Measurements from ENCODE around the gene PMF1. TPM values are rescaled to one million over a fixed set of nuclear protein-coding genes. Genes with fewer than 3 reads are reported as not detected.

Gene PMF1
- total and polyA plus RNA-seq, 2 of the 13 experiments (the other 11 are each of a cell fraction or from before 2014, with no cell fraction given): 72.5 to 89.0 TPM

- TF ChIP-seq, protein P1, sequence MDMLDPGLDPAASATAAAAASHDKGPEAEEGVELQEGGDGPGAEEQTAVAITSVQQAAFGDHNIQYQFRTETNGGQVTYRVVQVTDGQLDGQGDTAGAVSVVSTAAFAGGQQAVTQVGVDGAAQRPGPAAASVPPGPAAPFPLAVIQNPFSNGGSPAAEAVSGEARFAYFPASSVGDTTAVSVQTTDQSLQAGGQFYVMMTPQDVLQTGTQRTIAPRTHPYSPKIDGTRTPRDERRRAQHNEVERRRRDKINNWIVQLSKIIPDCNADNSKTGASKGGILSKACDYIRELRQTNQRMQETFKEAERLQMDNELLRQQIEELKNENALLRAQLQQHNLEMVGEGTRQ (IDR thresholded peaks at IDR 0.05; ENCODE audit: low read depth, low read length): peak; percentile 75
- TF ChIP-seq, protein P1 (CRISPR knock-in tag; IDR thresholded peaks at IDR 0.05; ENCODE audit: borderline replicate concordance): no peak
- TF ChIP-seq, protein P2, sequence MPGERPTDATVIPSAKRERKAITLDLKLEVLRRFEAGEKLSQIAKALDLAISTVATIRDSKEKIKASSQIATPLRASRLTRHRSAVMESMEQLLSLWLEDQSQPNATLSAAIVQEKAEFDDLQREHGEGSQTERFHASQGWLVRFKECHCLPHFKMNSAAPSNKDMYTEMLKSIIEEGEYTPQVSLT (CRISPR knock-in tag; IDR thresholded peaks at IDR 0.05; ENCODE audit: borderline replicate concordance, low read depth): no peak
- TF ChIP-seq SNRNP70 (IDR thresholded peaks at IDR 0.05; ENCODE audit: low read depth, low read length) (no peak), KDM6A (CRISPR knock-in tag; IDR thresholded peaks at IDR 0.05; ENCODE audit: low read depth) (no peak), KDM5A (IDR thresholded peaks at IDR 0.05; ENCODE audit: borderline replicate concordance, low read length) (peak; percentile 62; the same call in 1 of the 2 replicates), POGK (CRISPR knock-in tag; conservative IDR thresholded peaks at IDR 0.05) (0 out of 2 replicates have a peak, but pooled peaks have one; percentile 7), ZNF274 (CRISPR knock-in tag; IDR thresholded peaks at IDR 0.05) (0 out of 2 replicates have a peak, but pooled peaks have one; percentile 24), TCF7L2 (IDR thresholded peaks at IDR 0.05; ENCODE audit: low read depth, low read length) (no peak), GATAD1 (CRISPR knock-in tag; IDR thresholded peaks at IDR 0.05) (no peak), RARA (CRISPR knock-in tag; IDR thresholded peaks at IDR 0.05) (no peak), ZNF800 (CRISPR knock-in tag; IDR thresholded peaks at IDR 0.05) (no peak), ZNF687 (CRISPR knock-in tag; IDR thresholded peaks at IDR 0.05) (peak; percentile 39; the same call in 1 of the 2 replicates), CENPT (CRISPR knock-in tag; IDR thresholded peaks at IDR 0.05; ENCODE audit: low read depth) (no peak), ZNF549 (CRISPR knock-in tag; IDR thresholded peaks at IDR 0.05) (no peak), XBP1 (CRISPR knock-in tag; IDR thresholded peaks at IDR 0.05) (no peak), FOSL2 (CRISPR knock-in tag; IDR thresholded peaks at IDR 0.05) (no peak)
- TF ChIP-seq, protein P3, sequence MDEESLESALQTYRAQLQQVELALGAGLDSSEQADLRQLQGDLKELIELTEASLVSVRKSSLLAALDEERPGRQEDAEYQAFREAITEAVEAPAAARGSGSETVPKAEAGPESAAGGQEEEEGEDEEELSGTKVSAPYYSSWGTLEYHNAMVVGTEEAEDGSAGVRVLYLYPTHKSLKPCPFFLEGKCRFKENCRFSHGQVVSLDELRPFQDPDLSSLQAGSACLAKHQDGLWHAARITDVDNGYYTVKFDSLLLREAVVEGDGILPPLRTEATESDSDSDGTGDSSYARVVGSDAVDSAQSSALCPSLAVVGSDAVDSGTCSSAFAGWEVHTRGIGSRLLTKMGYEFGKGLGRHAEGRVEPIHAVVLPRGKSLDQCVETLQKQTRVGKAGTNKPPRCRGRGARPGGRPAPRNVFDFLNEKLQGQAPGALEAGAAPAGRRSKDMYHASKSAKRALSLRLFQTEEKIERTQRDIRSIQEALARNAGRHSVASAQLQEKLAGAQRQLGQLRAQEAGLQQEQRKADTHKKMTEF (CRISPR knock-in tag; IDR thresholded peaks at IDR 0.05): no peak
Observed at GRCh38 chr1:156194300-156194652, 18.5 kb upstream of the PMF1 start (continued).

Measured in HepG2 (cell line).